Measurements from ENCODE around the gene ELK1. TPM values are rescaled to one million over a fixed set of nuclear protein-coding genes. Genes with fewer than 3 reads are reported as not detected.
A peak's percentile ranks its signal among the peaks of the same experiment; 100 is the strongest.

Gene ELK1
- total RNA-seq, 1 experiment from 2014 or later = 57.0 TPM

GRCh38 chrX:47625365-47625764 is 25.0 kb downstream of the ELK1 start:
- intact Hi-C loops (cut with micrococcal nuclease) = loop anchor here (5.0 kb wide), 1 partner anchor 63 kb away; the partner anchor contains the start of gene ARAF

GRCh38 chrX:47623540-47624027 is 26.8 kb downstream of the ELK1 start:
- intact Hi-C loops (cut with micrococcal nuclease) = no loop called here
- no TSS peak for BruUV-seq (replicated peaks)
- H4K20me1 ChIP-seq (ENCODE audit: insufficient read depth) = no peaks in the 10 kb centered on the region
- DNase-seq (ENCODE audit: low read depth, low spot score) (no peak), ATAC-seq (peak; percentile 64)
- TF ChIP-seq EGR1 (IDR thresholded peaks at IDR 0.05; ENCODE audit: low read depth) (no peak), SIN3A (IDR thresholded peaks at IDR 0.05; ENCODE audit: low read depth) (no peak), ZFX (IDR thresholded peaks at IDR 0.05) (no peak), ZBTB33 (IDR thresholded peaks at IDR 0.05; ENCODE audit: extremely low read depth, insufficient replicate concordance, low read length) (no peak), ZNF274 (IDR thresholded peaks at IDR 0.05; ENCODE audit: low read depth, low read length) (no peak), CTCF (IDR thresholded peaks at IDR 0.05 in 2 of 3, conservative IDR thresholded peaks at IDR 0.05 in 1 of 3; ENCODE audit: borderline replicate concordance in 1 of 3, insufficient read depth in 1 of 3, low read depth in 2 of 3, low read length in 2 of 3) (no peak)
- no peak overlapping the region for H3K27ac ChIP-seq (ENCODE audit: low read depth, low read length)
- H3K36me3 ChIP-seq (ENCODE audit: control insufficient read depth in 1 of 2, insufficient read depth in 2 of 2, low read length in 2 of 2) = no peaks in the 10 kb centered on the region
- H3K9me3 ChIP-seq (ENCODE audit: control insufficient read depth in 1 of 2, insufficient read depth in 1 of 2, low read depth in 1 of 2, low read length in 2 of 2) = no peaks in the 10 kb centered on the region
- H3K9me2 ChIP-seq (ENCODE audit: insufficient read depth) = no peaks in the 10 kb centered on the region
- CTCF ChIA-PET = no interaction called here
- RAD21 ChIA-PET (ENCODE audit: low non-redundant PET in 1 of 2, low total read pairs in 2 of 2, uncharacterized antibody in 2 of 2, unreplicated experiment in 2 of 2) = no interaction called here
- no peak overlapping the region for H3K4me2 ChIP-seq (ENCODE audit: low read length)
- no peaks in the 10 kb centered on the region for H3K4me1 ChIP-seq (ENCODE audit: control insufficient read depth in 1 of 2, insufficient read depth in 2 of 2, low read length in 2 of 2)
- POLR2A ChIA-PET = no interaction called here
- H3K4me3 ChIP-seq (replicated peaks in 1 of 2; ENCODE audit: low read depth in 1 of 2, low read length in 2 of 2) = no peak overlapping the region
- no peaks in the 10 kb centered on the region for H3K27me3 ChIP-seq (ENCODE audit: insufficient read depth, low read length)
- H3K9ac ChIP-seq (ENCODE audit: low read length) = no peak overlapping the region
- no peaks in the 10 kb centered on the region for H3K79me2 ChIP-seq (ENCODE audit: insufficient read depth, low read length)
- H2AFZ ChIP-seq (ENCODE audit: low read depth, low read length, poor library complexity, severe bottlenecking) = no peak overlapping the region

More at GRCh38 chrX:47625365-47625764, 25.0 kb downstream of the ELK1 start:
- CTCF ChIA-PET = no interaction called here
- no peaks in the 10 kb centered on the region for H3K36me3 ChIP-seq (ENCODE audit: control insufficient read depth in 1 of 2, insufficient read depth in 2 of 2, low read length in 2 of 2)
- no peak overlapping the region for H2AFZ ChIP-seq (ENCODE audit: low read depth, low read length, poor library complexity, severe bottlenecking)
- no TSS peak for BruUV-seq (replicated peaks)
- H3K9me3 ChIP-seq (ENCODE audit: control insufficient read depth in 1 of 2, insufficient read depth in 1 of 2, low read depth in 1 of 2, low read length in 2 of 2) = no peaks in the 10 kb centered on the region
- no peaks in the 10 kb centered on the region for H3K27me3 ChIP-seq (ENCODE audit: insufficient read depth, low read length)
- H3K9me2 ChIP-seq (ENCODE audit: insufficient read depth) = no peaks in the 10 kb centered on the region
- no peak overlapping the region for H3K4me3 ChIP-seq (replicated peaks in 1 of 2; ENCODE audit: low read depth in 1 of 2, low read length in 2 of 2)
- no peak for ATAC-seq
- no peak for TF ChIP-seq POLR2AphosphoS5 (IDR thresholded peaks at IDR 0.05; ENCODE audit: low read depth, low read length)
- TF ChIP-seq ZBTB33 (IDR thresholded peaks at IDR 0.05; ENCODE audit: extremely low read depth, insufficient replicate concordance, low read length) = no peak
- no peak for TF ChIP-seq FOSL1 (IDR thresholded peaks at IDR 0.05; ENCODE audit: low read depth)
- no peak for TF ChIP-seq JUND (IDR thresholded peaks at IDR 0.05)
- no peak for TF ChIP-seq EGR1 (IDR thresholded peaks at IDR 0.05; ENCODE audit: low read depth)
- TF ChIP-seq SRF (IDR thresholded peaks at IDR 0.05; ENCODE audit: low read depth) = no peak
- no peak for TF ChIP-seq CEBPB (IDR thresholded peaks at IDR 0.05; ENCODE audit: low read depth)
- TF ChIP-seq ZFX (IDR thresholded peaks at IDR 0.05) = no peak
- H3K9ac ChIP-seq (ENCODE audit: low read length) = no peak overlapping the region
- H3K4me1 ChIP-seq (ENCODE audit: control insufficient read depth in 1 of 2, insufficient read depth in 2 of 2, low read length in 2 of 2) = no peaks in the 10 kb centered on the region
- H3K4me2 ChIP-seq (ENCODE audit: low read length) = no peak overlapping the region
- no peak for DNase-seq (ENCODE audit: low read depth, low spot score)
- POLR2A ChIA-PET = no interaction called here
- RAD21 ChIA-PET (ENCODE audit: low non-redundant PET in 1 of 2, low total read pairs in 2 of 2, uncharacterized antibody in 2 of 2, unreplicated experiment in 2 of 2) = no interaction called here
- H3K79me2 ChIP-seq (ENCODE audit: insufficient read depth, low read length) = no peaks in the 10 kb centered on the region
- H3K27ac ChIP-seq (ENCODE audit: low read depth, low read length) = no peak overlapping the region
- H4K20me1 ChIP-seq (ENCODE audit: insufficient read depth) = no peaks in the 10 kb centered on the region
